Left hindlimb (tissue), 1 donor: Measurements from ENCODE around the gene MAFB.
A peak's percentile ranks its signal among the peaks of the same experiment; 100 is the strongest.

Experiments
- DNase-seq: peaks from one replicate; pipeline ENCODE4 v3.0.0-alpha.2; 2018

Gene MAFB

DNA sequence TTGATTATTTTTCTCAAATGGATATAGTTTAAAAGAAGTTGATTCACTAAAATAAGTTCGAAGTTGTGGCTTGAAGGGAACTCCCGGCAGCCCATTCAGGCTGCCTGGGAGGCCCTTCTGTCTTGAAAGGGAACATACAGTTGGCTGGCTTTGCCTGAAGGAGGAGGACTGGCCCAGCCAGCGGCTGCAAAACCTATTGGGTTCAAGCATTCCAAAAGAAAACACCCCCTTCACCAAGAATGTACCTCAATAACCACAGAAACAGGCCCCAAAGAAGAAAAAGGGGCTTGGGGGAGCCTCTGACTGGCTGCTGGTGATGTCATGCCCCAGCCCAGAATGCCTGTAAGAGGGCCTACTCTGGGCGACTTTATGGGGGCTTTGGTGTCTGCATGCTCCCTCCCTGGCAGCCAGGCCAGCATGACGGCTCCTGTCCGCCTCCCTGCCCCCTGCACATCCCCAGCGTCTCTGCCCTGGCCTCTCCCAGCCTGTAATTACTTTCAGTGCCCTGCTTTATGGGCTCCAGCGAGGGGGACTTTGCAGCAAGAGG is 36.5 kb downstream of the MAFB start:
- peak; percentile 58 for DNase-seq

DNA sequence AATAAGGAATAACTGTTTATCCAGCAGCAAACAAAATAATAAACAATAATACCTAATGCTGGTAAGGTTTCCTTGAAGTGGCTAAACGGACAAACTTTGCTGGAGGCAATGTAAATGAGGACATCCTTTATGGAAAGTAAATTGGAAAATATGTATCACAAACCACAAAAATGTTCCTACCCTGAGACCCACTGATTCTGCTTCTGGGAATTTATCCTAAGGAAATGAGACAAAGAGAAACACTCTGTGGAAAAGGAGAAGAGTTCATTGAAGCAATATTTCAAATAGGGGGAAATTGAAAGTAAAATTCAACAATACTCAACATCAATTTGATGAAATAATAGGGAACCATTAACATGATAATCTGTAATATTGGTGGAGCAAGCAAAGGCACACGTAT is 37.9 kb downstream of the MAFB start:
- DNase-seq, result no peak

DNA sequence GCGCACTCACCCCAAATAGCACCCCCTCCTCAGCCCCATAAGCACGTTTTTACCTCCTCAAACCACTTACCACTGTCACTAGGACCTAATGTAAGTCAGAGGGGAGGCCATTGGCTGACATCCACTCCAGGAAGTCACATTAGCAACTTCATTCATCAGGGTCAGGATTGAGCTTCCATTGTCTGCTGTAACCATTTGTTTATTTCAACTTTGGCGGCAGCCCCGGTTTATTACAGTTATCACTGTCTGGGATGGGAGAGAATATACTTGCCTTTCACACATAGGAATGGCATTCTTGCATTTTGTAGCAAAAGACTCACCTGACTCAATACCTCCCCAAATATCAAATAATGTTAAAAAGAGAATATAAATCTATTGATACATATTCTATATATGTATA is 38.3 kb downstream of the MAFB start:
- no peak for DNase-seq

- DNase-seq, result no peak
Observed at GRCh38 chr20:40648210-40649072, 40.6 kb downstream of the MAFB start.

GRCh38 chr20:40646813-40647212 is 42.2 kb downstream of the MAFB start:
- no peak for DNase-seq

- DNase-seq, result peak; percentile 54
Observed at GRCh38 chr20:40646361-40646760, 42.7 kb downstream of the MAFB start.

DNA sequence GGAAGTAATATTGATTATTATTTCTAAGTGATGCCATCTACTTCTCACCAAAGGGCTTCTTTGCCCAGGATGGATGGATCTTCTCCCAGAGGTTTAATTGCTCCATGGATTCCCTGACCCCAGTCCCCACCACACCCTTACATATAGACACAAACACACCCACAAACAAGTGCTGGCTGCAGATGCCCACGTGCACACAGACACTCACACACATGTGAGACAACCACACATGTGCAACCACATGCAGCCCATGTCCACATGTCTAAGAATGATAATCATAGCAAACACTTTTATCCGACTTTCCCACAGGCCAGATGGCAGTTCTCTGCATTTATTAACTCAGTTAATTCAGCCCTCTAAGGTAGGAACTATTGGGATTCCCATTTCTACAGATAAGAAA is 44.2 kb downstream of the MAFB start:
- no peak for DNase-seq

DNA sequence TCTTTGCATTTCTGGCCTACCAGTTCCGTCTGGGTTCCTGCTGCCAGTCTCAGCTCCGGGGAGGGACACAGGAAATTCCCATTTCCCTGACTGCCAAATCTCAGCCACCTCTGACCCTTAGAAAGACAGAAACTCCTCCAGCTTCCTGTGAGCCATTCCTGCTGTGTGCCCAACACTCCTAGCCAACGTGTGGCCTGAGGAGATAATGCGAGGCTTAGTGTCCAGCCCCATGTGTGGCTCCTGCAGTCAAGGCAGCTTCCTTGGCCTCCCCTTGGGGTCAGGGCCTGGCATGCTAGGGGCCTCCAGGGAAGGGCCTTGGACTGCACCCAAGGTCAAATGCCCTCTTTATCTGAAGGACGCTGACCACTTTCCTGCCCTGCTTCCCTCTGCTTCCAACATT is 45.1 kb downstream of the MAFB start:
- no peak for DNase-seq

- no peak for DNase-seq
Observed at GRCh38 chr20:40641809-40642208, 47.2 kb downstream of the MAFB start.

DNA sequence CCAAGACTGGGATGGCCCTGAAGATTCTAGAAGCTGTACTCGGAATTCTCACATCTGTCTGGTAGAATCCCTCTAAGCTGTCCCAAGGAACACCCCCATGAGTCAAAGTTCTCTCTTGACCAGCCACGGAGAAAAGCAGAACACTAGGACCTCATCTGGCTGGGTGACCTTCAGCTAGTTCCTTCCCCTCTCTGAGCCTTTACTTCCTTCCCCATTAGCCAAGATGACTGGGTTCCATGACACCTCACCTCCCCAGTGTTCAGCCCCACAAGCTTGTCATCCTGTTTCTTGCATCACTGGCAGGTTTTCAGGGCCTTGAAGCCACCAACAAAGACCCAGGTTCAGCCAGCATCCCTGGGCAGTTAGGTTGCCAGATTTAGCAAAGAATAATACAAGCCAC is 47.8 kb downstream of the MAFB start:
- no peak for DNase-seq

DNA sequence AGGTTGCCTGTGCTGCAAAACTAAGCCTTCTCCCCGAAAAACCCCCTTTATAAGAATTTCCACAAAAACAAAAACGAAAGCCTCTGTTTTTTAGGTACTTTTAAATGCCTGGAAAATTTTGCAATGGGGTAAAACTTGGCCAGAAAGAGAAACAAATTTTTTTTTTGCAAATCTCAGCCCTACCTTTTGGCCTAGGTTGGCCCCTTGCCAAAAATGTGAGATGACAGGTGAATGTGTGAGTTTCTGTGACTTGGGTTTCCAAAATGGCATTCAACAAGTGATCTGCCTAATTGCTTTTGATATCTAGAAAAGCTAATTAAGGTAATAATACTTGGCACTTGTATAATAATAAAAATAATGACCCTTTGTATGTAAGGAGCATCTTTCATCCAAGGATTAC is 48.4 kb downstream of the MAFB start:
- no peak for DNase-seq

- no peak for DNase-seq
Observed at GRCh38 chr20:40639676-40640355, 49.2 kb downstream of the MAFB start.

GRCh38 chr20:40639132-40639531 is 49.9 kb downstream of the MAFB start:
- no peak for DNase-seq

- no peak for DNase-seq
Observed at GRCh38 chr20:40638414-40638813, 50.6 kb downstream of the MAFB start.

DNA sequence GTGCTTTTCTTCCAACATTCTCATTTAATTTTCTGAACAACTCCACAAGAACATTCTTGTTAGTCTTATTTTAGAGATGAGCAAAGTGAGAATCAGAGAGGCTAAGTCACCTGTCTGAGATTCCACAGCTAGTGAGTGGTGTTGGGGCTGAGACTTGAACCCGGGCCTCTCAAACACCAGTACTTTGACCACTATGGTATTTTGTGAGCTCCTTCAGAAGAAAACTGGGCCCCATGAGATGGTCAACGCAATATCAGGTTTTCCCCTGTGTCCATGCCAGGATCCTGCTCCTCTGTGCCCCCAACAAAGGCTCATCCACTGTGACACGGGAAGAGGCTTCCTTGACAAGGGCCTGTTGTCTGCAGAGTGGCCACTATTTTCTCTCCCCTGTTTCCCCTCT is 51.9 kb downstream of the MAFB start:
- DNase-seq, result no peak

GRCh38 chr20:40636486-40636885 is 52.5 kb downstream of the MAFB start:
- no peak for DNase-seq

DNA sequence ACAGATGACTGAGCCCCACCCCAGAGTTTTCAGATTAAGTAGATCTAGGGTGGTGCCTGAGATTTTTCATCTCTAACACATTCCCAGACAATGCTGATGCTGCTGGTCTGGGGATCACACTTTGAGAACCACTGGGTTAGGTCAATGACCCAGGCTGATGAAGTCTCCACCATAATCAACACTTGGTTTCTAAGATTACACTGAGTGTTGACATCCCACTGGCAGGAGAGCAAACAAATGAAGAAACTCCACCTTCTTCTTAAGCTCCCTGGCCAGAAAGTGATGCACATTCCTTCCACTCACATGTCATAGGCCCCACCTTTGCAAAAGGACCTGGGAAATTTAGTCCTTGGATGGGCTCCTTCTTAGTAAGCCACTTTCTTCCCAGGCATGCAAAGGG is 53.1 kb downstream of the MAFB start:
- no peak for DNase-seq
